Cardiac fibroblast (primary cell): ENCODE measurements around the gene TCF4.
A peak's percentile ranks its signal among the peaks of the same experiment; 100 is the strongest.

Source experiments
- DNase-seq, 2 donors: peaks; one replicate each; pipeline versions ENCODE4 v3.0.0 to v3.0.0-alpha.2; 2010; ENCODE audit warnings: low read depth in 2 of 2
- H3K4me3 ChIP-seq, 2 donors: replicated peaks in 1 of 2; 1 replicate in 1 of 2; 2 replicates in 1 of 2; pipeline ENCODE4 v1.5.1; 2011; ENCODE audit warnings: low read depth in 2 of 2, low read length in 2 of 2, mild to moderate bottlenecking in 2 of 2, moderate library complexity in 1 of 2
- TF ChIP-seq, protein P1 (sequence below): IDR thresholded peaks from one replicate; pipeline ENCODE4 v1.5.1; 2011; ENCODE audit warnings: low read depth, mild to moderate bottlenecking, low read length, inconsistent platforms

TCF4 gene

DNA sequence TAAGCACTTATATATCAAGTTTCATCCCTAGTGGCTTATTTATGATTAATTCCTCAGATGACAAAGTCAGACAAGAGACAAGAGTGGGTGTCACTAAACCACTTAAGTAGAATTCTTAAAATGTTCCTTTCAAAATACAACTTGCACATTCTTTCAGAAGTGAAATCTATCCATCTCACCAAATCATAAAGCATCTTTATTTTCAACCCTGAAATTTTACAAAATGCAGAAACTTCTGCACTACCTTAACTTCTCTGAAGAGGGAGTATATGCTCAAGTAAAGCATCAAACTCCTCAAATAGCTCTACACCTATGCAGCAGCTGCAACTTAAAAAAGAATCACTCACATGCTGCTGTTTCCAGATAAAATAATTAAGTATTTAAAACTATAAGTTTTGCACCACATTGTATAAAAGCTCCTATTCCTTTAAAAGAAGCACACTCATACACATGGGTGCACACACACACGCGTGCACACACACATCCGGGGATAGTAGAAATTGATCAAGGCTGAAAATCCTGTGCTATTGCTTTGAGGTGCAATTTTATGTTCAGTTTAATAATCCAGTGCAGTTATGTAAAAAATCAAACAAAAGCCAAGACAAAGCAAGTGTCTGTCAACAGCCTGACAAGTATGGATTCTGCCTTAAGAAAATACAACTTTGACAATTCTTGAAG lies 244.5 kb downstream of the TCF4 start:
- peak; percentile 64 to 66 for DNase-seq
- TF ChIP-seq, protein P1, sequence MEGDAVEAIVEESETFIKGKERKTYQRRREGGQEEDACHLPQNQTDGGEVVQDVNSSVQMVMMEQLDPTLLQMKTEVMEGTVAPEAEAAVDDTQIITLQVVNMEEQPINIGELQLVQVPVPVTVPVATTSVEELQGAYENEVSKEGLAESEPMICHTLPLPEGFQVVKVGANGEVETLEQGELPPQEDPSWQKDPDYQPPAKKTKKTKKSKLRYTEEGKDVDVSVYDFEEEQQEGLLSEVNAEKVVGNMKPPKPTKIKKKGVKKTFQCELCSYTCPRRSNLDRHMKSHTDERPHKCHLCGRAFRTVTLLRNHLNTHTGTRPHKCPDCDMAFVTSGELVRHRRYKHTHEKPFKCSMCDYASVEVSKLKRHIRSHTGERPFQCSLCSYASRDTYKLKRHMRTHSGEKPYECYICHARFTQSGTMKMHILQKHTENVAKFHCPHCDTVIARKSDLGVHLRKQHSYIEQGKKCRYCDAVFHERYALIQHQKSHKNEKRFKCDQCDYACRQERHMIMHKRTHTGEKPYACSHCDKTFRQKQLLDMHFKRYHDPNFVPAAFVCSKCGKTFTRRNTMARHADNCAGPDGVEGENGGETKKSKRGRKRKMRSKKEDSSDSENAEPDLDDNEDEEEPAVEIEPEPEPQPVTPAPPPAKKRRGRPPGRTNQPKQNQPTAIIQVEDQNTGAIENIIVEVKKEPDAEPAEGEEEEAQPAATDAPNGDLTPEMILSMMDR = peak; percentile 55
- H3K4me3 ChIP-seq = no peak overlapping the region

DNA sequence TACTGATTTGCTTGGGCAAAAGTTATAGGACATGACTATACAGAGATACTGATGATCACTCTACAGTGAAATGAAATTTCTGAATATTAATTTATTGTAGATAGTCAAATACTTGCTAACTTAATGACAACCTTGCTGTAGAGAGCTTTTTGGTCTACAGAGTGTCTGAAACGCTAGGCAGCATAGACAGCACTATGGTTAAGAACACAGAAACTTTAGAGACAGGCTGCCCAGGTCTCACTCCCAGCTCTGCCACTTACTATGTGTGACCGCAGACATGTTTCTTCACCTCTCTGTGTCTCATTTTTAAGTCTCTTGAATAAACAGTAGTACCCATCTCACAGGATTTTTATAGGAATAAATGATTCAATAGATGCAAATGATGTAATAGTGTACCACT lies 247.0 kb downstream of the TCF4 start:
- H3K4me3 ChIP-seq = no peak overlapping the region
- TF ChIP-seq, protein P1 = no peak
- DNase-seq = no peak

DNA sequence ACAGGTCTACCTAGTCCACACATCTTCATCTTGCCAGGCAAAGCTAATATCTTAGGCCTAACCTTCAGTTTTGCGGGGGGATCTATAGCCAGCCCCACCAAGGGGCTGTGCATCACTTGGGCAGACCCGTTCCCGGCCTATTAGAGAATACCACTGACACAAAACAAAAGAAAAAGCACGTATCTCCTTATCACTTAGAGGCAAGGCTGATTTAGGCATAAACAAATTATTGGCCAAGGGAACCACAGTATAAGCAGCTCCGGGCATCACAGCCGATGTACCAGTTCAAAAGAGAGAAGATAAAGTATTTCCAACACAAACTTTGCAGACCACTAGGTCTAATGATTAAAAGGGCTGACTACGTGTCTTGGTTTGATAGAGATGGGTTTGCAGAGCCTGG lies 248.0 kb downstream of the TCF4 start:
- no peak overlapping the region for H3K4me3 ChIP-seq
- TF ChIP-seq, protein P1 = no peak
- no peak for DNase-seq

DNA sequence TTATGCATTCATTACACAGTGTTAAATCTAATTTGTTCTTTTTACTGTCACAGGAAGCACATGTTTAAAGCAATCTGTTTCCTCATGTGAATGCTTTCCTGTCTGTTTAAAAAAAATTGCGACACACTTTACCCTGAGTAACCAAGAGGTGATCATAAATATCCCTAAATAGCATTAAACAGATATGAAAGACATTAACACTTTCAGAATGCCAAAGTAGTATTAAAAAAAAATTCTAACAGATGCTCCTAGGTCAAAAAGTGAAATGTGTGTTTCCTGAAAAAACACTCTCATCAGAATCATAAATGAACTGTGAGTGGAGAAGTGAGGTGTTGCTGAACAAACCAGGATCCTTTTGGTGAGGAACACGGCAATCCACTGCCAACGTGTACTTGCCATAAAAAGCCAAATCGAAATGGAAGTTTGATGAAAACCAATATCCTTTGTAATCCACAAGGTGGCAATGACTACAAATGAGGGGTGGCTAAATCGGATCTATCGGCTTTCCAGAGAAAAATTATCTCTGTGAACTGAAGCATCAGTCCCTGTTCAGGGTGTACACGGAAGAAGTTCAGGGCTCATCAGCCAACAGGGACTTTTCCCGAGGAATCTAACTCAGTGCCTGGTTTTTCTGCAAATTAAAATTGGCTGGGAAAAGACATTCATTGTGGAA lies 248.9 kb downstream of the TCF4 start:
- H3K4me3 ChIP-seq = no peak overlapping the region
- TF ChIP-seq, protein P1 = peak; percentile 26
- peak; percentile 39 to 48 for DNase-seq

DNA sequence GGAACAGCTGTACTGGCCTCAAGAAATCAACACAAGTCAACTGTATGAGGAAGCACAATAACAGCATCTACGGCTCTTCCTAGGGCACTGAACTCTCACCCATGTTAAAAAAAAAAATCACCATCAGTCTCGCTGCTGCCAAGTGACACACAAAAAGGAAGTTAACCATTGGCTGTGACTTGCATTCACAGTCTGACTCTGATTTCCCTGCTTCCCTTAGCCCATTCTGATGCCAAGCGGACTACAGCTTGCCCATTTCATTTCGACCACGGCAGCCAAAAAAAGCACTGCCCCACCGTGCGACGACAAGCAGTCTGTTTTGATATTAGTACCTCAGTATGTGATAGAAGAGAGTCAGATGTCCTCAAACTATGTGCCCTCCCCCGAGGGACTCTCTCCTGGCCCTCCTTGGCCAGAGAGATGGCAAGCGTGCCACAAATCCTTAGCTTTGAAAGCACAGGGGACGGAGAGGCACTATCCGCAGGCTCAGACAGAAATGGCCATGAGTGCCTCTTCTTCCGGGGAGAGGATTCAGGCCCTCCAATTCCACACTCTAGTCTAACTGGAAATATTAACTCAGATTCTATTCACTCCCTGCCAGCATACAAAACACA lies 250.0 kb downstream of the TCF4 start:
- H3K4me3 ChIP-seq = peak overlapping the region in 1 of 2 donors; percentile 16
- TF ChIP-seq, protein P1 = no peak
- DNase-seq = peak; percentile 53

DNA sequence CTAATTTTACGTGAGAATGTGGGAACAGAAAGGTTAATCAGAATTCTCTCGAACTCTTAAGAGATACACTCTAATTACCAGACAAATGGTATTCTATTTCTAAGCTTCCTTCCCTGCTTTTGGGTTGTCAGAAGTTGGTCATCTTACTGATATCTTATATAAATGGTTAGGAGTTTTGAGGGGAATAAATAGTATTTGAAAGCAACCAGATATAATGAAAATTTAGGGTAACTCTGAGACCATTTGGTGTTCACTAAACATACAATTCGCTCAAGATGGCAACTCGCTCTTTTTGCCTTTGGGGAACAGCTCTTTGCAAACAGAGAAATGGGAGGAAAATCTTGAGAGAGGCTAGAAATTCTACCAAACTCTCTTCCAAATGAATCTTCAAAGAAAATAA lies 250.9 kb downstream of the TCF4 start:
- TF ChIP-seq, protein P1 = no peak
- no peak overlapping the region for H3K4me3 ChIP-seq
- no peak for DNase-seq
